Progenitor cell of endocrine pancreas (in vitro differentiated cells): ENCODE data around the gene SURF4. TPM values are rescaled to one million over a fixed set of nuclear protein-coding genes. Genes with fewer than 3 reads are reported as not detected.
A peak's percentile ranks its signal among the peaks of the same experiment; 100 is the strongest.

ENCODE experiments used
- DNase-seq: peaks from one replicate; pipeline ENCODE4 v3.0.0; 2021; ENCODE audit warnings: low spot score; ENCODE audit not compliant: unreplicated experiment
- H3K27ac Mint-ChIP-seq: 2 replicates; pipeline ENCODE4 v1.8.0; 2021; ENCODE audit warnings: mild to moderate bottlenecking, moderate library complexity, mixed read lengths
- H3K27me3 Mint-ChIP-seq: 2 replicates; pipeline ENCODE4 v1.8.0; 2021; ENCODE audit warnings: mixed read lengths
- H3K36me3 Mint-ChIP-seq: 2 replicates; pipeline ENCODE4 v1.8.0; 2022; ENCODE audit warnings: mixed read lengths; ENCODE audit not compliant: insufficient read depth
- H3K4me1 Mint-ChIP-seq: 2 replicates; pipeline ENCODE4 v1.8.0; 2021; ENCODE audit warnings: low read depth, mixed read lengths
- H3K4me3 Mint-ChIP-seq: 2 replicates; pipeline ENCODE4 v1.8.0; 2021; ENCODE audit warnings: low read depth, mild to moderate bottlenecking, moderate library complexity, mixed read lengths
- H3K9me3 Mint-ChIP-seq: 2 replicates; pipeline ENCODE4 v1.8.0; 2021; ENCODE audit warnings: low read depth, mixed read lengths
- total RNA-seq: library from RNA; stranded (reverse); gene quantifications from 2 replicates; pipeline ENCODE4 v1.2.1, GENCODE V29; 2021
- TF ChIP-seq, protein P1 (sequence below): fragments of 200-600 bp; sonication (generic); IDR thresholded peaks from one replicate; pipeline ENCODE4 v1.5.0; 2021; ENCODE audit warnings: antibody characterized with exemption, mild to moderate bottlenecking; ENCODE audit not compliant: unreplicated experiment

The SURF4 gene
- total RNA-seq, 1 donor from 2014 or later = 122 TPM

GRCh38 chr9:133369422-133369821, 6.4 kb downstream of the SURF4 start:
- Mint-ChIP-seq H3K27me3 (no peaks in the 10 kb centered on the region), H3K27ac (no peak overlapping the region), H3K4me1 (peaks cover 14% of the 10 kb centered on the region), H3K9me3 (no peaks in the 10 kb centered on the region), H3K4me3 (no peak overlapping the region), H3K36me3 (peaks cover 11% of the 10 kb centered on the region)
- no peak for DNase-seq
- TF ChIP-seq, protein P1, sequence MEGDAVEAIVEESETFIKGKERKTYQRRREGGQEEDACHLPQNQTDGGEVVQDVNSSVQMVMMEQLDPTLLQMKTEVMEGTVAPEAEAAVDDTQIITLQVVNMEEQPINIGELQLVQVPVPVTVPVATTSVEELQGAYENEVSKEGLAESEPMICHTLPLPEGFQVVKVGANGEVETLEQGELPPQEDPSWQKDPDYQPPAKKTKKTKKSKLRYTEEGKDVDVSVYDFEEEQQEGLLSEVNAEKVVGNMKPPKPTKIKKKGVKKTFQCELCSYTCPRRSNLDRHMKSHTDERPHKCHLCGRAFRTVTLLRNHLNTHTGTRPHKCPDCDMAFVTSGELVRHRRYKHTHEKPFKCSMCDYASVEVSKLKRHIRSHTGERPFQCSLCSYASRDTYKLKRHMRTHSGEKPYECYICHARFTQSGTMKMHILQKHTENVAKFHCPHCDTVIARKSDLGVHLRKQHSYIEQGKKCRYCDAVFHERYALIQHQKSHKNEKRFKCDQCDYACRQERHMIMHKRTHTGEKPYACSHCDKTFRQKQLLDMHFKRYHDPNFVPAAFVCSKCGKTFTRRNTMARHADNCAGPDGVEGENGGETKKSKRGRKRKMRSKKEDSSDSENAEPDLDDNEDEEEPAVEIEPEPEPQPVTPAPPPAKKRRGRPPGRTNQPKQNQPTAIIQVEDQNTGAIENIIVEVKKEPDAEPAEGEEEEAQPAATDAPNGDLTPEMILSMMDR = no peak

- peak overlapping the region; percentile 11 for H3K27ac Mint-ChIP-seq
- H3K9me3 Mint-ChIP-seq = no peaks in the 10 kb centered on the region
- no peaks in the 10 kb centered on the region for H3K27me3 Mint-ChIP-seq
- TF ChIP-seq, protein P1 = no peak
- H3K36me3 Mint-ChIP-seq = peaks cover 17% of the 10 kb centered on the region
- no peak overlapping the region for H3K4me3 Mint-ChIP-seq
- no peak for DNase-seq
- peaks cover 13% of the 10 kb centered on the region for H3K4me1 Mint-ChIP-seq
Observed at GRCh38 chr9:133368249-133368881, 7.5 kb downstream of the SURF4 start.

GRCh38 chr9:133367778-133368177, 8.1 kb downstream of the SURF4 start:
- no peak overlapping the region for H3K4me3 Mint-ChIP-seq
- H3K27me3 Mint-ChIP-seq = no peaks in the 10 kb centered on the region
- no peak for DNase-seq
- H3K4me1 Mint-ChIP-seq = peaks cover 13% of the 10 kb centered on the region
- no peak overlapping the region for H3K27ac Mint-ChIP-seq
- TF ChIP-seq, protein P1 = no peak
- peaks cover 19% of the 10 kb centered on the region for H3K36me3 Mint-ChIP-seq
- no peaks in the 10 kb centered on the region for H3K9me3 Mint-ChIP-seq

- TF ChIP-seq, protein P1 = no peak
- no peak for DNase-seq
- H3K27ac Mint-ChIP-seq = no peak overlapping the region
- no peaks in the 10 kb centered on the region for H3K27me3 Mint-ChIP-seq
- H3K4me1 Mint-ChIP-seq = peaks cover 13% of the 10 kb centered on the region
- H3K4me3 Mint-ChIP-seq = no peak overlapping the region
- H3K36me3 Mint-ChIP-seq = peaks cover 19% of the 10 kb centered on the region
- H3K9me3 Mint-ChIP-seq = no peaks in the 10 kb centered on the region
Observed at GRCh38 chr9:133367221-133367620, 8.6 kb downstream of the SURF4 start.

DNA sequence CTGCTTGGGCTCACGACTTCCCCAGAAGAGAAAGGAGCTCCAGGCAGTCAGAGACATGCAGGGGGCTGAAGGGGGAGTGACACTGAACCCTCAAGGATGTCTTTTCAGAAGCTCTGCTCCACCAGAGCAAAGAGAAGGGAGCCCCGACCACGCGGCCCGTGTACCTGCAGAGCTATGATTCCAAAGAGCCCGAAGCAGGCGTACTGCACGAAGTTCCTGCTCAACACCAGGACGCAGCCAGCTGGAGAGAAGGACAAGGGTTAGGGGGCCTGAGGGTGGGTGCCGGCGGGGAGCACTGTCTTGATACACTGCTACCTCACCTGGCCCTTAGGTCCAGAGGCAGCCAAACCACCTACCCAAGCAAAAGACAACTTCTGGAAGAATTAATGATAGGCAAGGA, 9.4 kb downstream of the SURF4 start:
- Mint-ChIP-seq H3K4me3 (no peak overlapping the region), H3K4me1 (peaks cover 11% of the 10 kb centered on the region), H3K9me3 (no peaks in the 10 kb centered on the region), H3K27ac (no peak overlapping the region), H3K36me3 (peaks cover 25% of the 10 kb centered on the region), H3K27me3 (no peaks in the 10 kb centered on the region)
- TF ChIP-seq, protein P1 = no peak
- no peak for DNase-seq
